ENCODE measurements around the gene CRYM. TPM values are rescaled to one million over a fixed set of nuclear protein-coding genes. Genes with fewer than 3 reads are reported as not detected.

Gene CRYM
- total and polyA plus RNA-seq, 2 experiments from 2014 or later, result not detected

GRCh38 chr16:21233521-21234150 is 44.5 kb downstream of the CRYM start, which contains the start of gene ANKS4B:
TSS of gene ANKS4B (plus strand) at chr16:21233699. CDS start at chr16:21233738, 39 bp downstream.
- Histone ChIP-seq H3K27me3 (no peaks in the 10 kb centered on the region), H3K36me3 (no peaks in the 10 kb centered on the region), H3K9me3 (ENCODE audit: low read depth) (no peaks in the 10 kb centered on the region), H3K4me3 (no peak within 1 kb of the TSS), H3K4me1 (ENCODE audit: low read depth) (no peaks in the 10 kb centered on the region), H3K27ac (no peak within 1 kb of the TSS)
- DNase-seq (ENCODE audit: low read depth in 1 of 2, low spot score in 1 of 2), result no peak
- TF ChIP-seq, protein P1, sequence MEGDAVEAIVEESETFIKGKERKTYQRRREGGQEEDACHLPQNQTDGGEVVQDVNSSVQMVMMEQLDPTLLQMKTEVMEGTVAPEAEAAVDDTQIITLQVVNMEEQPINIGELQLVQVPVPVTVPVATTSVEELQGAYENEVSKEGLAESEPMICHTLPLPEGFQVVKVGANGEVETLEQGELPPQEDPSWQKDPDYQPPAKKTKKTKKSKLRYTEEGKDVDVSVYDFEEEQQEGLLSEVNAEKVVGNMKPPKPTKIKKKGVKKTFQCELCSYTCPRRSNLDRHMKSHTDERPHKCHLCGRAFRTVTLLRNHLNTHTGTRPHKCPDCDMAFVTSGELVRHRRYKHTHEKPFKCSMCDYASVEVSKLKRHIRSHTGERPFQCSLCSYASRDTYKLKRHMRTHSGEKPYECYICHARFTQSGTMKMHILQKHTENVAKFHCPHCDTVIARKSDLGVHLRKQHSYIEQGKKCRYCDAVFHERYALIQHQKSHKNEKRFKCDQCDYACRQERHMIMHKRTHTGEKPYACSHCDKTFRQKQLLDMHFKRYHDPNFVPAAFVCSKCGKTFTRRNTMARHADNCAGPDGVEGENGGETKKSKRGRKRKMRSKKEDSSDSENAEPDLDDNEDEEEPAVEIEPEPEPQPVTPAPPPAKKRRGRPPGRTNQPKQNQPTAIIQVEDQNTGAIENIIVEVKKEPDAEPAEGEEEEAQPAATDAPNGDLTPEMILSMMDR (IDR thresholded peaks at IDR 0.05; ENCODE audit: low read depth, low read length), result no peak

- H3K36me3 ChIP-seq, result no peaks in the 10 kb centered on the region
- H3K27ac ChIP-seq, result no peak overlapping the region
- no peak for DNase-seq (ENCODE audit: low read depth in 1 of 2, low spot score in 1 of 2)
- no peaks in the 10 kb centered on the region for H3K27me3 ChIP-seq
- no peak overlapping the region for H3K4me3 ChIP-seq
- no peaks in the 10 kb centered on the region for H3K4me1 ChIP-seq (ENCODE audit: low read depth)
- no peaks in the 10 kb centered on the region for H3K9me3 ChIP-seq (ENCODE audit: low read depth)
- TF ChIP-seq, protein P1 (IDR thresholded peaks at IDR 0.05; ENCODE audit: low read depth, low read length), result no peak
These were observed 45.0 kb downstream of the CRYM start for GRCh38 chr16:21233045-21233520.

DNA sequence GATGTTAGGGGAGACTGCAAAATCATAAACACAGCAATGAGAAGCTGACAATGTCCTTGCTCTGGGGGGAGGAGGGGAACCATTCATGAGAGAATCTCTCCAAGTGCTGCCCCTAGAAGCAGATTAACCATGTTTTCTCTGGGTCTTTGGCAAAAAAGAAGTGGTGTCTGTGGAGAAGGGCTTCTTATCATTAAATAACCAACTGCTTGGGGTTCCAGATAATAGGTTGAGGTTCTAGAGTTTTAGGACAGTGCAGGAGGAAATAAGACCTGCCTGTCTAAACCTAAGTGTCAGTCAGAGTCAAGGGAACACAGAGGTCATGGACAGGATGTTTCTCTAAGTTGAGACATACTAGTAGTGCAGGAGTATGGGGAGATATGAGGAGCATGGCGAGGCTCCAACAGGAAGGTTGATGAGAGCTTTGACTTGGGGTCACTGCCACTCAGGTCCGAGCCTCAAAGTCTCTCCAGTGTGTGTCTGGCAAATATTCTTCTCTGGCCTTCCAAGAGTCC is 49.7 kb downstream of the CRYM start:
- no peak for DNase-seq (ENCODE audit: low read depth in 1 of 2, low spot score in 1 of 2)
- Histone ChIP-seq H3K27ac (no peak overlapping the region), H3K4me1 (ENCODE audit: low read depth) (no peaks in the 10 kb centered on the region), H3K27me3 (no peaks in the 10 kb centered on the region), H3K36me3 (no peaks in the 10 kb centered on the region), H3K4me3 (no peak overlapping the region), H3K9me3 (ENCODE audit: low read depth) (no peaks in the 10 kb centered on the region)
- TF ChIP-seq, protein P1 (IDR thresholded peaks at IDR 0.05; ENCODE audit: low read depth, low read length), result no peak

DNA sequence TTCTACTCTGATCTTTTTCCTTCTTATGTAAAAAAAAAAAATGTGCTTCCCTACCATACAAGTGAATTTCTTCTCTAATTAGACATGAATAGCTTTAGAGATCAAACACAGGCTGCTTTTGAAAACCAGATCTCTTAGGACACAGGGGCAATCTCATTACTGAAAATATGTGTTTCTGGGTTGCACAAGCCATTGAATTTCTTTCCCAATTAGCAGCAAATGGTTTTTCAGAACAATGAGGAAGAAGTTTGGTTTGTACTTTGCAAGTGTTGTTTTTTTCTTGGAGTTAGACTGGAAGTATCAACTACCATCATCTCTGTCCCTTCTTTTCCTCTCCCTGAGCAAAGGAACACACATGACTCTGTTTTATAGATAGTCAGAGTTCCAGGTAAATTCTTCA is 50.2 kb downstream of the CRYM start:
- TF ChIP-seq, protein P1 (IDR thresholded peaks at IDR 0.05; ENCODE audit: low read depth, low read length), result no peak
- no peaks in the 10 kb centered on the region for H3K4me1 ChIP-seq (ENCODE audit: low read depth)
- no peaks in the 10 kb centered on the region for H3K9me3 ChIP-seq (ENCODE audit: low read depth)
- H3K4me3 ChIP-seq, result no peak overlapping the region
- DNase-seq (ENCODE audit: low read depth in 1 of 2, low spot score in 1 of 2), result no peak
- H3K36me3 ChIP-seq, result no peaks in the 10 kb centered on the region
- H3K27me3 ChIP-seq, result peaks cover 1% of the 10 kb centered on the region
- no peak overlapping the region for H3K27ac ChIP-seq

GRCh38 chr16:21226749-21227148 is 51.3 kb downstream of the CRYM start:
- H3K4me1 ChIP-seq (ENCODE audit: low read depth), result no peaks in the 10 kb centered on the region
- H3K4me3 ChIP-seq, result no peak overlapping the region
- TF ChIP-seq, protein P1 (IDR thresholded peaks at IDR 0.05; ENCODE audit: low read depth, low read length), result no peak
- no peak for DNase-seq (ENCODE audit: low read depth in 1 of 2, low spot score in 1 of 2)
- H3K9me3 ChIP-seq (ENCODE audit: low read depth), result no peaks in the 10 kb centered on the region
- no peak overlapping the region for H3K27ac ChIP-seq
- peaks cover 4% of the 10 kb centered on the region for H3K27me3 ChIP-seq
- no peaks in the 10 kb centered on the region for H3K36me3 ChIP-seq

Measured in cardiac muscle cell (in vitro differentiated cells and primary cell).